Myocyte (in vitro differentiated cells): ENCODE results near the gene RBBP6. TPM values are rescaled to one million over a fixed set of nuclear protein-coding genes. Genes with fewer than 3 reads are reported as not detected.

Experiments
- total RNA-seq: library from RNA; depleted of rRNA; stranded (reverse); fragments of >200 nt; gene quantifications from 2 replicates; pipeline ENCODE4 v1.2.3, GENCODE V29; 2014

RBBP6 gene
- total RNA-seq, 1 donor from 2014 or later, result 56.4 TPM

Other genes starting within 250 kb of the RBBP6 start
- gene TNRC6A, start 190.1 kb downstream of the RBBP6 start, total RNA-seq, result 15.0 and 18.0 TPM in 2 replicates